PC-3 (cell line): ENCODE results near the gene PCDHGB6.

Source experiments
- CTCF ChIP-seq: fragments of 300-600 bp; sonication (generic); conservative IDR thresholded peaks from 2 replicates; pipeline ENCODE4 v1.5.1; 2017; ENCODE audit warnings: antibody characterized with exemption, low read depth, mild to moderate bottlenecking, low read length
- EZH2 ChIP-seq: fragments of 300-600 bp; sonication (generic); IDR thresholded peaks from one replicate; pipeline ENCODE4 v1.6.1; 2017; ENCODE audit warnings: antibody characterized with exemption, mild to moderate bottlenecking, low read length; ENCODE audit not compliant: unreplicated experiment

GRCh38 chr5:141421489-141421855, 13.7 kb downstream of the PCDHGB6 start:
- TF ChIP-seq CTCF = no peak
- no peak for TF ChIP-seq EZH2
